RKO (cell line): ENCODE results near the gene PHF21B.

Experiments used
- DNase-seq: peaks from one replicate; pipeline ENCODE4 v3.0.0-alpha.2; 2016; ENCODE audit warnings: low spot score

The PHF21B gene

GRCh38 chr22:44840611-44841322 lies 169.0 kb downstream of the PHF21B start:
- no peak for DNase-seq

- DNase-seq, result no peak
These were observed 170.1 kb downstream of the PHF21B start for GRCh38 chr22:44839721-44840120.

- DNase-seq, result no peak
These were observed 170.7 kb downstream of the PHF21B start for GRCh38 chr22:44839061-44839460.

GRCh38 chr22:44838316-44839016 lies 171.3 kb downstream of the PHF21B start:
- DNase-seq, result no peak

GRCh38 chr22:44837481-44837880 lies 172.3 kb downstream of the PHF21B start:
- no peak for DNase-seq

GRCh38 chr22:44834065-44834464 lies 175.7 kb downstream of the PHF21B start:
- no peak for DNase-seq

GRCh38 chr22:44831885-44832284 lies 177.9 kb downstream of the PHF21B start:
- no peak for DNase-seq
